Vagina (tissue), 2 donors: ENCODE measurements around the gene SPATA21.

Experiments
- POLR2A ChIP-seq, 2 donors: fragments of 450-650 bp; IDR thresholded peaks; one replicate each; pipeline ENCODE4 v1.6.1; 2017; ENCODE audit warnings: antibody characterized with exemption in 2 of 2, mild to moderate bottlenecking in 2 of 2, moderate library complexity in 2 of 2
- TF ChIP-seq, protein P1 (sequence below), 3 experiments: fragments of 450-650 bp in 2 of 3; fragments of 200-600 bp in 1 of 3; sonication (generic) in 1 of 3; IDR thresholded peaks; one replicate each; pipeline ENCODE4 v1.5.1; 2017 to 2019; ENCODE audit warnings: antibody characterized with exemption in 3 of 3, mild to moderate bottlenecking in 2 of 3, moderate library complexity in 2 of 3

- TF ChIP-seq, protein P1, sequence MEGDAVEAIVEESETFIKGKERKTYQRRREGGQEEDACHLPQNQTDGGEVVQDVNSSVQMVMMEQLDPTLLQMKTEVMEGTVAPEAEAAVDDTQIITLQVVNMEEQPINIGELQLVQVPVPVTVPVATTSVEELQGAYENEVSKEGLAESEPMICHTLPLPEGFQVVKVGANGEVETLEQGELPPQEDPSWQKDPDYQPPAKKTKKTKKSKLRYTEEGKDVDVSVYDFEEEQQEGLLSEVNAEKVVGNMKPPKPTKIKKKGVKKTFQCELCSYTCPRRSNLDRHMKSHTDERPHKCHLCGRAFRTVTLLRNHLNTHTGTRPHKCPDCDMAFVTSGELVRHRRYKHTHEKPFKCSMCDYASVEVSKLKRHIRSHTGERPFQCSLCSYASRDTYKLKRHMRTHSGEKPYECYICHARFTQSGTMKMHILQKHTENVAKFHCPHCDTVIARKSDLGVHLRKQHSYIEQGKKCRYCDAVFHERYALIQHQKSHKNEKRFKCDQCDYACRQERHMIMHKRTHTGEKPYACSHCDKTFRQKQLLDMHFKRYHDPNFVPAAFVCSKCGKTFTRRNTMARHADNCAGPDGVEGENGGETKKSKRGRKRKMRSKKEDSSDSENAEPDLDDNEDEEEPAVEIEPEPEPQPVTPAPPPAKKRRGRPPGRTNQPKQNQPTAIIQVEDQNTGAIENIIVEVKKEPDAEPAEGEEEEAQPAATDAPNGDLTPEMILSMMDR (IDR thresholded peaks at IDR 0.05) = no peak
- TF ChIP-seq POLR2A (IDR thresholded peaks at IDR 0.05) = no peak
Observed at GRCh38 chr1:16406868-16407267, 30.4 kb downstream of the SPATA21 start.
